GM12878 (cell line): ENCODE measurements around the gene UBE2E2. TPM values are rescaled to one million over a fixed set of nuclear protein-coding genes. Genes with fewer than 3 reads are reported as not detected.

Experiments
- BCL3 ChIP-seq: IDR thresholded peaks from 2 replicates; pipeline ENCODE4 v1.6.1; 2011; ENCODE audit warnings: borderline replicate concordance, low read depth, mild to moderate bottlenecking, moderate library complexity, low read length; ENCODE audit not compliant: insufficient read depth, poor library complexity, severe bottlenecking
- CTCF ChIP-seq, 3 experiments: IDR thresholded peaks in 2 of 3; conservative IDR thresholded peaks in 1 of 3; 2 replicates each; pipeline ENCODE4 v1.5.1; 2011; ENCODE audit warnings: low read depth in 3 of 3, low read length in 3 of 3, mild to moderate bottlenecking in 3 of 3, control low read depth in 2 of 3, moderate library complexity in 2 of 3, inconsistent platforms in 1 of 3, mixed read lengths in 1 of 3; ENCODE audit not compliant: control insufficient read depth in 2 of 3, insufficient read depth in 1 of 3; ENCODE audit errors: extremely low read depth in 1 of 3
- EED ChIP-seq: sonication (generic); IDR thresholded peaks from 2 replicates; pipeline ENCODE4 v1.6.1; 2016; ENCODE audit warnings: antibody characterized with exemption, low read depth
- NFYB ChIP-seq: IDR thresholded peaks from 2 replicates; pipeline ENCODE4 v1.6.1; 2011; ENCODE audit warnings: low read depth, mild to moderate bottlenecking, low read length, improper control_type of control experiment, moderate library complexity; ENCODE audit not compliant: insufficient read depth
- PKNOX1 ChIP-seq: fragments of 450-650 bp; IDR thresholded peaks from 2 replicates; pipeline ENCODE4 v1.6.1; 2016; ENCODE audit warnings: mild to moderate bottlenecking
- RAD21 ChIP-seq: IDR thresholded peaks from 2 replicates; pipeline ENCODE4 v1.6.1; 2011; ENCODE audit warnings: mild to moderate bottlenecking, low read depth, low read length, moderate library complexity; ENCODE audit not compliant: insufficient read depth
- SUPT20H ChIP-seq: IDR thresholded peaks from 2 replicates; pipeline ENCODE4 v1.6.1; 2011; ENCODE audit warnings: low read depth, mild to moderate bottlenecking, low read length, moderate library complexity, borderline replicate concordance; ENCODE audit not compliant: control insufficient read depth
- ZBTB33 ChIP-seq: fragments of 450-650 bp; IDR thresholded peaks from 2 replicates; pipeline ENCODE4 v1.6.1; 2017; ENCODE audit warnings: mild to moderate bottlenecking
- ZBTB40 ChIP-seq: fragments of 450-650 bp; IDR thresholded peaks from 2 replicates; pipeline ENCODE4 v1.6.1; 2016; ENCODE audit warnings: mild to moderate bottlenecking, moderate library complexity, borderline replicate concordance
- ZZZ3 ChIP-seq: IDR thresholded peaks from 2 replicates; pipeline ENCODE4 v1.6.1; 2011; ENCODE audit warnings: low read depth; ENCODE audit not compliant: control insufficient read depth, insufficient read length
- polyA plus RNA-seq, 11 experiments: library from polyadenylated mRNA; depleted of rRNA in 4 of 11; unstranded in 6 of 11; stranded (reverse) in 5 of 11; fragments of >200 nt; fragmentation: Nextera tagmentation in 4 of 11; fragmentation: Illumina TruSeq in 1 of 11; extraction: Ambion mirVana in 4 of 11; extraction: Trizol in 1 of 11; gene quantifications; 1 replicate in 1 of 11; 2 replicates in 10 of 11; pipeline versions ENCODE4 v1.2.1 to v1.2.3, GENCODE V29; 2011 to 2016; ENCODE audit warnings: inconsistent platforms in 2 of 11, missing spikeins in 2 of 11, low read depth in 1 of 11
- total RNA-seq, 4 experiments: library from RNA; depleted of rRNA in 3 of 4; stranded (reverse); fragments of >200 nt in 3 of 4; fragmentation: Illumina TruSeq in 1 of 4; extraction: Trizol in 1 of 4; gene quantifications; 2 replicates each; pipeline versions ENCODE4 v1.2.1 to v1.2.3, GENCODE V29; 2013 to 2021

UBE2E2 gene
- total and polyA plus RNA-seq, 10 of the 15 experiments (the other 5 are each of a cell fraction or from before 2014, with no cell fraction given): 8.7 to 71.0 (median 36.4) TPM

- TF ChIP-seq SUPT20H (no peak), RAD21 (no peak), CTCF (IDR thresholded peaks at IDR 0.05 in 2 of 3, conservative IDR thresholded peaks at IDR 0.05 in 1 of 3; ENCODE audit: control insufficient read depth in 2 of 3, extremely low read depth in 1 of 3, insufficient read depth in 1 of 3, low read depth in 3 of 3, low read length in 3 of 3) (no peak), ZBTB33 (no peak), NFYB (no peak), BCL3 (no peak), PKNOX1 (no peak), EED (no peak), ZZZ3 (no peak), ZBTB40 (no peak)
Observed at GRCh38 chr3:23465569-23465968, 262.4 kb downstream of the UBE2E2 start (continued).
